Endothelial cell of umbilical vein (primary cell): Measurements from ENCODE around the gene FAM131B.

ENCODE experiments used
- EZH2 ChIP-seq: IDR thresholded peaks from 2 replicates; pipeline ENCODE4 v1.6.1; 2012; ENCODE audit warnings: borderline replicate concordance, low read depth, mild to moderate bottlenecking, moderate library complexity, low read length, inconsistent platforms; ENCODE audit not compliant: severe bottlenecking
- FOS ChIP-seq: IDR thresholded peaks from 2 replicates; pipeline ENCODE4 v1.6.1; 2011; ENCODE audit warnings: mild to moderate bottlenecking, low read length, moderate library complexity, borderline replicate concordance; ENCODE audit not compliant: insufficient read depth
- GATA2 ChIP-seq: IDR thresholded peaks from 2 replicates; pipeline ENCODE4 v1.7.0; 2011; ENCODE audit warnings: low read depth, mild to moderate bottlenecking, moderate library complexity, mixed read lengths, low read length; ENCODE audit not compliant: insufficient read length, insufficient read depth
- JUN ChIP-seq: IDR thresholded peaks from 2 replicates; pipeline ENCODE4 v1.6.1; 2011; ENCODE audit warnings: borderline replicate concordance, low read depth; ENCODE audit not compliant: insufficient read length, insufficient read depth
- MAX ChIP-seq: IDR thresholded peaks from 2 replicates; pipeline ENCODE4 v1.6.1; 2011; ENCODE audit not compliant: insufficient read depth, insufficient read length
- MYC ChIP-seq: IDR thresholded peaks from one replicate; pipeline ENCODE4 v1.6.1; 2011; ENCODE audit warnings: mild to moderate bottlenecking, low read depth, low read length
- POLR2A ChIP-seq: IDR thresholded peaks from 2 replicates; pipeline ENCODE4 v1.6.1; 2012; ENCODE audit warnings: low read depth, mild to moderate bottlenecking, control low read depth, low read length
- POLR2AphosphoS5 ChIP-seq: IDR thresholded peaks from 2 replicates; pipeline ENCODE4 v1.6.1; 2012; ENCODE audit warnings: low read depth, mild to moderate bottlenecking, control low read depth, low read length, moderate library complexity; ENCODE audit not compliant: insufficient read depth
- TF ChIP-seq, protein P1 (sequence below), 2 donors: IDR thresholded peaks; 1 replicate in 1 of 2; 2 replicates in 1 of 2; pipeline ENCODE4 v1.5.1; 2011; ENCODE audit warnings: low read length in 2 of 2, mild to moderate bottlenecking in 2 of 2, moderate library complexity in 2 of 2, control low read depth in 1 of 2, inconsistent platforms in 1 of 2, low read depth in 1 of 2; ENCODE audit not compliant: insufficient read depth in 1 of 2; ENCODE audit errors: extremely low read depth in 1 of 2

GRCh38 chr7:143399151-143399550, 36.6 kb upstream of the FAM131B start:
- no peak for TF ChIP-seq POLR2AphosphoS5
- TF ChIP-seq, protein P1, sequence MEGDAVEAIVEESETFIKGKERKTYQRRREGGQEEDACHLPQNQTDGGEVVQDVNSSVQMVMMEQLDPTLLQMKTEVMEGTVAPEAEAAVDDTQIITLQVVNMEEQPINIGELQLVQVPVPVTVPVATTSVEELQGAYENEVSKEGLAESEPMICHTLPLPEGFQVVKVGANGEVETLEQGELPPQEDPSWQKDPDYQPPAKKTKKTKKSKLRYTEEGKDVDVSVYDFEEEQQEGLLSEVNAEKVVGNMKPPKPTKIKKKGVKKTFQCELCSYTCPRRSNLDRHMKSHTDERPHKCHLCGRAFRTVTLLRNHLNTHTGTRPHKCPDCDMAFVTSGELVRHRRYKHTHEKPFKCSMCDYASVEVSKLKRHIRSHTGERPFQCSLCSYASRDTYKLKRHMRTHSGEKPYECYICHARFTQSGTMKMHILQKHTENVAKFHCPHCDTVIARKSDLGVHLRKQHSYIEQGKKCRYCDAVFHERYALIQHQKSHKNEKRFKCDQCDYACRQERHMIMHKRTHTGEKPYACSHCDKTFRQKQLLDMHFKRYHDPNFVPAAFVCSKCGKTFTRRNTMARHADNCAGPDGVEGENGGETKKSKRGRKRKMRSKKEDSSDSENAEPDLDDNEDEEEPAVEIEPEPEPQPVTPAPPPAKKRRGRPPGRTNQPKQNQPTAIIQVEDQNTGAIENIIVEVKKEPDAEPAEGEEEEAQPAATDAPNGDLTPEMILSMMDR (IDR thresholded peaks at IDR 0.05; ENCODE audit: extremely low read depth in 1 of 2, insufficient read depth in 1 of 2, low read depth in 1 of 2, low read length in 2 of 2) = no peak
- TF ChIP-seq EZH2 = no peak
- no peak for TF ChIP-seq POLR2A
- TF ChIP-seq MAX = no peak
- TF ChIP-seq FOS = no peak
- TF ChIP-seq GATA2 = no peak
- no peak for TF ChIP-seq JUN
- no peak for TF ChIP-seq MYC
